IPS DF 6.9 (cell line): ENCODE data around the gene IL2RA.
"Not testable (repeated sequence)": the region's sequence is repeated elsewhere in the genome, so short reads cannot be mapped to it uniquely, and the experiment has no call there.

Experiments
- DNase-seq: peaks from one replicate; pipeline ENCODE4 v3.0.0-alpha.2; 2013; ENCODE audit warnings: low read depth, low spot score
- H3K27ac ChIP-seq: one replicate; pipeline ENCODE4 v1.5.1; 2013; ENCODE audit warnings: low read length, control low read depth
- H3K27me3 ChIP-seq: 2 replicates; pipeline ENCODE4 v1.6.1; 2013; ENCODE audit warnings: mild to moderate bottlenecking, low read length; ENCODE audit not compliant: control insufficient read depth, insufficient read depth
- H3K36me3 ChIP-seq: 2 replicates; pipeline ENCODE4 v1.6.1; 2013; ENCODE audit warnings: low read length; ENCODE audit not compliant: control insufficient read depth, insufficient read depth
- H3K4me1 ChIP-seq: 2 replicates; pipeline ENCODE4 v1.6.1; 2013; ENCODE audit warnings: low read length; ENCODE audit not compliant: control insufficient read depth, insufficient read depth
- H3K4me3 ChIP-seq: 2 replicates; pipeline ENCODE4 v1.5.1; 2013; ENCODE audit warnings: mild to moderate bottlenecking, low read length
- H3K9me3 ChIP-seq: 2 replicates; pipeline ENCODE4 v1.6.1; 2013; ENCODE audit warnings: low read length, inconsistent platforms; ENCODE audit not compliant: control insufficient read depth, insufficient read depth
- WGBS: extraction: QIAGEN DNeasy Blood & Tissue Kit; methylation state at CpG from one replicate; pipeline ENCODE4 v1.1.7; 2013; ENCODE audit warnings: mixed read lengths, missing lambda C conversion rate; ENCODE audit not compliant: insufficient read length, insufficient coverage; 5-methylcytosine and 5-hydroxymethylcytosine counted together

The IL2RA gene

GRCh38 chr10:6069081-6069931 lies 7.1 kb upstream of the IL2RA start:
- H3K9me3 ChIP-seq = no peaks in the 10 kb centered on the region
- H3K4me1 ChIP-seq = no peaks in the 10 kb centered on the region
- no peaks in the 10 kb centered on the region for H3K27me3 ChIP-seq
- no peak overlapping the region for H3K27ac ChIP-seq
- H3K36me3 ChIP-seq = no peaks in the 10 kb centered on the region; the same call in 1 of the 2 replicates
- no CpG with 5 or more reads among the region's 11 CpGs for WGBS
- no peak overlapping the region for H3K4me3 ChIP-seq
- DNase-seq = no peak

GRCh38 chr10:6068422-6068821 lies 6.3 kb upstream of the IL2RA start:
- no CpG with 5 or more reads among the region's 8 CpGs for WGBS
- Histone ChIP-seq H3K9me3 (no peaks in the 10 kb centered on the region), H3K4me1 (no peaks in the 10 kb centered on the region), H3K4me3 (no peak overlapping the region), H3K27me3 (no peaks in the 10 kb centered on the region), H3K36me3 (no peaks in the 10 kb centered on the region; the same call in 1 of the 2 replicates), H3K27ac (no peak overlapping the region)
- no peak for DNase-seq

- H3K27me3 ChIP-seq = no peaks in the 10 kb centered on the region
- H3K9me3 ChIP-seq = no peaks in the 10 kb centered on the region
- WGBS = no CpG with 5 or more reads among the region's 6 CpGs
- H3K27ac ChIP-seq = no peak overlapping the region
- DNase-seq = no peak
- H3K36me3 ChIP-seq = no peaks in the 10 kb centered on the region; the same call in 1 of the 2 replicates
- no peaks in the 10 kb centered on the region for H3K4me1 ChIP-seq
- H3K4me3 ChIP-seq = no peak overlapping the region
Measured at GRCh38 chr10:6068006-6068405, 5.8 kb upstream of the IL2RA start.

DNA sequence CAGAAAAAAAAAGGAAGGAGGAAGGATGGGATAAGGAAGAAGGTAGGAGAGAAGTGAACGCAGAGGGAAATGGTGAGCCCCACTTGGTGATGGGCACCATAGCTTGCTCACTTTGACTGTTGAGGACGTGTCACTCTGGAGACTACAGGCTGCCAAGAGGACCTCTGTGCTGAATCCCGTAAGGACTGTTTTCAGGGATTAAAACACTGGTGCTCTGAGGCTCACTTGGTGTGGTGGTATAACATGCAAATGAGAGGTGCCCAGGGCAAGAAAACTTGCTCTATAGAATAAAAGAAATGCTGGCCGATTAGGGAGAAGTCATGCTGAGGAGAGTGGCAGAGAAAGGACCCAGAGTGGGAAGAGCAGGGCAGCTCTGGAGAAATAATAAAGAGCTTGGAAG lies 5.3 kb upstream of the IL2RA start:
- H3K4me3 ChIP-seq = no peak overlapping the region
- H3K27ac ChIP-seq = no peak overlapping the region
- H3K4me1 ChIP-seq = no peaks in the 10 kb centered on the region
- no peaks in the 10 kb centered on the region for H3K9me3 ChIP-seq
- no peaks in the 10 kb centered on the region for H3K27me3 ChIP-seq
- no peaks in the 10 kb centered on the region; the same call in 1 of the 2 replicates for H3K36me3 ChIP-seq
- WGBS = 100% methylated on average over 1 of the region's 4 CpGs
- DNase-seq = no peak

- Histone ChIP-seq H3K4me3 (no peak overlapping the region), H3K27ac (no peak overlapping the region), H3K36me3 (no peaks in the 10 kb centered on the region; the same call in 1 of the 2 replicates), H3K9me3 (no peaks in the 10 kb centered on the region), H3K27me3 (no peaks in the 10 kb centered on the region), H3K4me1 (no peaks in the 10 kb centered on the region)
- no CpG with 5 or more reads among the region's 4 CpGs for WGBS
- no peak for DNase-seq
Measured at GRCh38 chr10:6065835-6066234, 3.7 kb upstream of the IL2RA start.

- H3K9me3 ChIP-seq = no peaks in the 10 kb centered on the region
- no peak overlapping the region for H3K27ac ChIP-seq
- no peaks in the 10 kb centered on the region for H3K27me3 ChIP-seq
- no peaks in the 10 kb centered on the region for H3K4me1 ChIP-seq
- no peak for DNase-seq
- no peak overlapping the region for H3K4me3 ChIP-seq
- H3K36me3 ChIP-seq = no peaks in the 10 kb centered on the region; the same call in 1 of the 2 replicates
- no CpG with 5 or more reads among the region's 3 CpGs for WGBS
Measured at GRCh38 chr10:6065406-6065805, 3.2 kb upstream of the IL2RA start.

GRCh38 chr10:6064726-6065125 lies 2.6 kb upstream of the IL2RA start:
- not testable (repeated sequence) for H3K36me3 ChIP-seq, H3K27ac ChIP-seq, H3K4me1 ChIP-seq, DNase-seq, H3K4me3 ChIP-seq, H3K27me3 ChIP-seq, H3K9me3 ChIP-seq
- no CpG with 5 or more reads among the region's 3 CpGs for WGBS

DNA sequence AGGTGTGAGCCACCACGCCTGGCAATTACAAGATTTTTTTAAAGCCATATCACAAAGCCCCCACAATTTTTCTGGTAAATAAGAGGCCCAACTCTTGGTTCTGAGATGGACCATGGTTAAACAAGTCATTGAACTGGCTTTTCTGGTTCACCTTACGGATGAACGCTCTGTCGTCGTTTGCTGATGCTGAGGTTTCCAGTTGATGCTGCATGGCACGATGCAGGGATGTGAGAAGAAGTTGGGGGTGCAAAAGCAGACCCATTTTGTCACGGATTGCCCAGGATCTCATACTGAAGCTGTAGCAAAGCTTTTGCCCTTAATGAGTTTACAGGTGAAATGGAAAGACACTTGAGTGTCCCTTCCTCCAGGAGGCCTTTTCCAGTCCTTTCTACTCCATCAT lies 2.0 kb upstream of the IL2RA start:
- H3K4me3 ChIP-seq = no peak overlapping the region
- no peak for DNase-seq
- H3K27me3 ChIP-seq = no peaks in the 10 kb centered on the region
- H3K36me3 ChIP-seq = no peaks in the 10 kb centered on the region; the same call in 1 of the 2 replicates
- no peaks in the 10 kb centered on the region for H3K4me1 ChIP-seq
- H3K9me3 ChIP-seq = no peaks in the 10 kb centered on the region
- H3K27ac ChIP-seq = no peak overlapping the region
- WGBS = no CpG with 5 or more reads among the region's 7 CpGs

GRCh38 chr10:6061056-6061455 lies 1.1 kb downstream of the IL2RA start:
- no peaks in the 10 kb centered on the region for H3K36me3 ChIP-seq
- WGBS = no CpG with 5 or more reads among the region's 8 CpGs
- no peaks in the 10 kb centered on the region for H3K4me1 ChIP-seq
- H3K9me3 ChIP-seq = no peaks in the 10 kb centered on the region
- DNase-seq = no peak
- H3K27ac ChIP-seq = no peak overlapping the region
- H3K4me3 ChIP-seq = no peak overlapping the region
- no peaks in the 10 kb centered on the region for H3K27me3 ChIP-seq

GRCh38 chr10:6059506-6059905 lies 2.7 kb downstream of the IL2RA start:
- no peak for DNase-seq
- Histone ChIP-seq H3K4me1 (no peaks in the 10 kb centered on the region), H3K27ac (no peak overlapping the region), H3K4me3 (no peak overlapping the region), H3K36me3 (no peaks in the 10 kb centered on the region), H3K27me3 (no peaks in the 10 kb centered on the region), H3K9me3 (no peaks in the 10 kb centered on the region)
- no CpG with 5 or more reads among the region's 2 CpGs for WGBS
